ENCODE measurements around the gene MYT1. TPM values are rescaled to one million over a fixed set of nuclear protein-coding genes. Genes with fewer than 3 reads are reported as not detected.

MYT1 gene
- total RNA-seq, 1 experiment from 2014 or later, result not detected

GRCh38 chr20:64159286-64159680, 5.0 kb upstream of the MYT1 start:
- Mint-ChIP-seq H3K36me3 (ENCODE audit: insufficient read depth, unreplicated experiment) (peaks cover 7% of the 10 kb centered on the region), H3K27ac (ENCODE audit: low read depth, unreplicated experiment) (no peak overlapping the region), H3K27me3 (ENCODE audit: insufficient read depth, unreplicated experiment) (peaks cover 74% of the 10 kb centered on the region), H3K4me1 (ENCODE audit: insufficient read depth, unreplicated experiment) (peaks cover 6% of the 10 kb centered on the region), H3K4me3 (ENCODE audit: unreplicated experiment) (no peak overlapping the region), H3K9me3 (ENCODE audit: unreplicated experiment) (no peaks in the 10 kb centered on the region)
- POLR2A ChIA-PET, result no interaction called here
- no TSS peak for BruUV-seq (replicated peaks)
- intact Hi-C loops (cut with micrococcal nuclease), result no loop called here
- no peak for DNase-seq (ENCODE audit: unreplicated experiment)
- no peak for TF ChIP-seq CTCF (IDR thresholded peaks at IDR 0.05; ENCODE audit: unreplicated experiment)
- CTCF ChIA-PET, result no interaction called here

GRCh38 chr20:64159711-64160110, 4.5 kb upstream of the MYT1 start:
- intact Hi-C loops (cut with micrococcal nuclease), result no loop called here
- Mint-ChIP-seq H3K36me3 (ENCODE audit: insufficient read depth, unreplicated experiment) (peaks cover 7% of the 10 kb centered on the region), H3K4me1 (ENCODE audit: insufficient read depth, unreplicated experiment) (peaks cover 6% of the 10 kb centered on the region), H3K27ac (ENCODE audit: low read depth, unreplicated experiment) (no peak overlapping the region), H3K4me3 (ENCODE audit: unreplicated experiment) (no peak overlapping the region), H3K27me3 (ENCODE audit: insufficient read depth, unreplicated experiment) (peaks cover 78% of the 10 kb centered on the region), H3K9me3 (ENCODE audit: unreplicated experiment) (no peaks in the 10 kb centered on the region)
- ChIA-PET POLR2A (no interaction called here), CTCF (no interaction called here)
- no peak for TF ChIP-seq CTCF (IDR thresholded peaks at IDR 0.05; ENCODE audit: unreplicated experiment)
- no peak for DNase-seq (ENCODE audit: unreplicated experiment)
- no TSS peak for BruUV-seq (replicated peaks)

GRCh38 chr20:64160118-64160517, 4.1 kb upstream of the MYT1 start:
- ChIA-PET POLR2A (no interaction called here), CTCF (no interaction called here)
- TF ChIP-seq CTCF (IDR thresholded peaks at IDR 0.05; ENCODE audit: unreplicated experiment), result no peak
- H3K4me1 Mint-ChIP-seq (ENCODE audit: insufficient read depth, unreplicated experiment), result peaks cover 6% of the 10 kb centered on the region
- H3K9me3 Mint-ChIP-seq (ENCODE audit: unreplicated experiment), result no peaks in the 10 kb centered on the region
- peaks cover 7% of the 10 kb centered on the region for H3K36me3 Mint-ChIP-seq (ENCODE audit: insufficient read depth, unreplicated experiment)
- H3K4me3 Mint-ChIP-seq (ENCODE audit: unreplicated experiment), result no peak overlapping the region
- no TSS peak for BruUV-seq (replicated peaks)
- intact Hi-C loops (cut with micrococcal nuclease), result no loop called here
- H3K27ac Mint-ChIP-seq (ENCODE audit: low read depth, unreplicated experiment), result no peak overlapping the region
- no peak for DNase-seq (ENCODE audit: unreplicated experiment)
- peaks cover 81% of the 10 kb centered on the region for H3K27me3 Mint-ChIP-seq (ENCODE audit: insufficient read depth, unreplicated experiment)

- no peak overlapping the region for H3K27ac Mint-ChIP-seq (ENCODE audit: low read depth, unreplicated experiment)
- no peak overlapping the region for H3K4me3 Mint-ChIP-seq (ENCODE audit: unreplicated experiment)
- CTCF ChIA-PET, result interaction anchor here (0.9 kb wide), 1 partner anchor 120 kb away, joined by 3 read pairs; no protein-coding TSS in a partner anchor
These were observed 3.5 kb upstream of the MYT1 start for GRCh38 chr20:64160526-64161355.

More at GRCh38 chr20:64160526-64161355, 3.5 kb upstream of the MYT1 start:
- TF ChIP-seq CTCF (IDR thresholded peaks at IDR 0.05; ENCODE audit: unreplicated experiment), result no peak
- no TSS peak for BruUV-seq (replicated peaks)
- H3K36me3 Mint-ChIP-seq (ENCODE audit: insufficient read depth, unreplicated experiment), result peaks cover 7% of the 10 kb centered on the region
- intact Hi-C loops (cut with micrococcal nuclease), result no loop called here
- no peak for DNase-seq (ENCODE audit: unreplicated experiment)
- POLR2A ChIA-PET, result interaction anchor here (0.5 to 0.7 kb wide), 2 partner anchors 19 to 74 kb away, joined by 3 to 4 read pairs; no protein-coding TSS in a partner anchor
- H3K4me1 Mint-ChIP-seq (ENCODE audit: insufficient read depth, unreplicated experiment), result peaks cover 6% of the 10 kb centered on the region
- H3K9me3 Mint-ChIP-seq (ENCODE audit: unreplicated experiment), result no peaks in the 10 kb centered on the region
- peaks cover 81% of the 10 kb centered on the region for H3K27me3 Mint-ChIP-seq (ENCODE audit: insufficient read depth, unreplicated experiment)

All from MCF 10A (cell line).